ENCODE data around the gene MNT. TPM values are rescaled to one million over a fixed set of nuclear protein-coding genes. Genes with fewer than 3 reads are reported as not detected.

MNT gene
- total RNA-seq, 4 donors from 2014 or later: 9.5 to 57.8 (median 39.0) TPM

DNA sequence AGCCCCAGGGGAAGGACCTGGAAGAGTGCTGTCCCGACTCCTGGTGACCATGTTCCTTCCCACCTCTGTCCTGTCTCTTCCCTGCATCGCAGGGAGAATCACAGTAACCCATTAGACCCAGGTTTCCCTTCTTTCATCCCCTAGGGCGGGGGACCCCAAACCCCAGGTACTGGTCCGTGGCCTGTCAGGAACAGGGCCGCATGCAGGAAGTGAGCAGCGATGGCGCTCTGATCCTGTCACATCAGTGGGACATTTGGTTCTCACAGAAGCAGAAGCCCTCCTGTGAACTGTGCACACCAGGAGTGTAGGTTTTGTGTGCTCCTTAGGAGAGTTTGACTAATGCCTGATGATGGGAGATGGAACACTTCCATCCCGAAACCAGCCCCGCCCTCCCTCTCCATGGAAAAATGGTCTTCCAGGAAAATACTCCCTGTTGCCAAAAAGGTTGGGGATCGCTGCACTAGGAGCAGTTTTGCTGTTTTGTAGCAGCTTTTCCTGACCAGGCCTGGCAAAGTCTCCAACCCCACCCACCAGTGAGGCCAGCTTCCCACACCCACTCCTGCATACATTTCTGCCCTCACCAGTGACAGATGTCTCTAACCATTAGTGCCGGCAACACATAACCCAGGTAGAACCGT, 10.5 kb downstream of the MNT start:
- TF ChIP-seq CTCF (IDR thresholded peaks at IDR 0.05) (no peak), POLR2A (IDR thresholded peaks at IDR 0.05) (no peak)

DNA sequence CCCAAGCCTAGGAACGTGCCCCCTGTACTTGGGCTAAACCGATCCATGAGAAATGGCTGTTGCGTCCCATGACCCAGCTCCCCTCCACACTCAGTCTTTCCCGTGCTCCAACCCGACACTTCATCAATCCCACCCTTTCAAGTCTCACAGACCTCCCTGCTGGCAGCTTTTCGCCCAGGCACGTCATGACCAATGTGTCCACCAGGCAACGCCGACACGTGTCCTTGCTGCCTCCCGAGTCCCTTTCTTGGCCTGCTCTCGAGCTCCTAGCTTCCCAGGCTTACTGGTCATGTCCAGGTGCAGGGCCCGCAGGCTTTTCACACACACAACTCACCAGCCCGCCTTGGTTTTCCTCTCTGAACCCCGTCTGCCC, 12.2 kb downstream of the MNT start:
- no peak for TF ChIP-seq CTCF (IDR thresholded peaks at IDR 0.05)
- no peak for TF ChIP-seq POLR2A (IDR thresholded peaks at IDR 0.05)
- Histone ChIP-seq H3K27me3 (no peaks in the 10 kb centered on the region), H3K36me3 (peaks cover 0 to 28% (median 3%) of the 10 kb centered on the region in 3 donors), H3K9me3 (no peaks in the 10 kb centered on the region), H3K4me1 (peaks cover 4 to 56% (median 12%) of the 10 kb centered on the region in 4 donors), H3K27ac (no peak overlapping the region), H3K4me3 (no peak overlapping the region)
- no peak for DNase-seq

More for the DNA sequence above, 10.5 kb downstream of the MNT start:
- Histone ChIP-seq H3K36me3 (peaks cover 0 to 27% (median 3%) of the 10 kb centered on the region in 3 donors), H3K27me3 (no peaks in the 10 kb centered on the region), H3K27ac (peak overlapping the region in 2 of 4 donors; percentile 93 to 100), H3K9me3 (no peaks in the 10 kb centered on the region), H3K4me1 (peaks cover 11 to 55% (median 23%) of the 10 kb centered on the region in 4 donors), H3K4me3 (no peak overlapping the region)
- no peak for DNase-seq

- no peak overlapping the region for H3K27ac ChIP-seq
- peaks cover 0 to 28% (median 3%) of the 10 kb centered on the region in 3 donors for H3K36me3 ChIP-seq
- H3K27me3 ChIP-seq: no peaks in the 10 kb centered on the region
- DNase-seq: no peak
- H3K4me3 ChIP-seq: no peak overlapping the region
- no peaks in the 10 kb centered on the region for H3K9me3 ChIP-seq
- H3K4me1 ChIP-seq: peaks cover 5 to 58% (median 12%) of the 10 kb centered on the region in 4 donors
- TF ChIP-seq POLR2A (IDR thresholded peaks at IDR 0.05) (no peak), CTCF (IDR thresholded peaks at IDR 0.05) (no peak)
Observed at GRCh38 chr17:2388020-2388682, 12.7 kb downstream of the MNT start.

- H3K27ac ChIP-seq: peak overlapping the region in 1 of 4 donors; percentile 79
- DNase-seq: no peak
- no peak overlapping the region for H3K4me3 ChIP-seq
- H3K9me3 ChIP-seq: no peaks in the 10 kb centered on the region
- TF ChIP-seq CTCF (IDR thresholded peaks at IDR 0.05) (no peak), POLR2A (IDR thresholded peaks at IDR 0.05) (no peak)
- peaks cover 7 to 62% (median 10%) of the 10 kb centered on the region in 4 donors for H3K4me1 ChIP-seq
- H3K36me3 ChIP-seq: peaks cover 0 to 28% (median 3%) of the 10 kb centered on the region in 3 donors
- H3K27me3 ChIP-seq: no peaks in the 10 kb centered on the region
Observed at GRCh38 chr17:2387086-2388019, 13.5 kb downstream of the MNT start.

DNA sequence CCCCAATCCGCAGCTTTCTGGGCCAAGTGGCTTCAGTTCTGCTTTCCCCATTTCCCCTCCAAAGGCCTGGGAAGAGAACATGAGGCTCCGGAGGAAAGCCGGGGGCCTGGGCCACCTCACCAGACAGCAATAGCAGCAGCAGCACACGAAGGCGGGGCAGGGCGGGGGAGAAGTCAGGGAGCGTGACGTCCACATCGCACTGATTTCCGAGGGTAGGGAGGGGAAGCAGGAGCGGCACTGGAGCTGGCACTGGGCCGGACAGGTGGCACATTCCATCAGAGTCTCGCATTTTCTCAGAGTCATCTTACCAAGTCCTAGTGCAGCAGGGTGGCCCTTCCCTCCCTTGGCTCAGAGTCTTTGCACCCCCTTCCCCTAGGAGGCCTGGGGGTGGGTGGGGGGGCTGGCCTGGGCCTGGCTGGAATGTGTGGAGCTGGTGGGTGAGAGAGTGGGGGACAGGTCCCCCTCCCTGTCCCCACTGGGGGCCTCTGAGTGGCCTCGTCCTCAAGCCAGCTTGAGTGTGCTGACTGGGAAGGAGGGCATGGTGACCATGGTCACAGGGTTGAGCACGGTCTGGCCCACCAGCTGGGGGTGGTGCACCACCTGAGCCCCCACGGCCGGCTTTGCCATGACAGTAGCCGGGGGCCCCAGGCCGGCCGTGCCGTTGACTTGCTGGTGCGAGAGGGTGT, 14.3 kb downstream of the MNT start:
- DNase-seq: peak in 2 of 3 donors; percentile 84
- Histone ChIP-seq H3K36me3 (peaks cover 0 to 28% (median 3%) of the 10 kb centered on the region in 3 donors), H3K9me3 (no peaks in the 10 kb centered on the region), H3K27me3 (no peaks in the 10 kb centered on the region), H3K27ac (peak overlapping the region in 1 of 4 donors; percentile 79), H3K4me3 (no peak overlapping the region), H3K4me1 (peaks cover 3 to 54% (median 4%) of the 10 kb centered on the region in 4 donors)
- TF ChIP-seq CTCF (IDR thresholded peaks at IDR 0.05) (no peak), POLR2A (IDR thresholded peaks at IDR 0.05) (peak in 1 of 2 donors; percentile 60)

Measured in Peyer's patch (tissue), 4 donors.